ENCODE data around the gene DKK2.
"Not testable (repeated sequence)": the region's sequence is repeated elsewhere in the genome, so short reads cannot be mapped to it uniquely, and the experiment has no call there.

DKK2 gene

DNA sequence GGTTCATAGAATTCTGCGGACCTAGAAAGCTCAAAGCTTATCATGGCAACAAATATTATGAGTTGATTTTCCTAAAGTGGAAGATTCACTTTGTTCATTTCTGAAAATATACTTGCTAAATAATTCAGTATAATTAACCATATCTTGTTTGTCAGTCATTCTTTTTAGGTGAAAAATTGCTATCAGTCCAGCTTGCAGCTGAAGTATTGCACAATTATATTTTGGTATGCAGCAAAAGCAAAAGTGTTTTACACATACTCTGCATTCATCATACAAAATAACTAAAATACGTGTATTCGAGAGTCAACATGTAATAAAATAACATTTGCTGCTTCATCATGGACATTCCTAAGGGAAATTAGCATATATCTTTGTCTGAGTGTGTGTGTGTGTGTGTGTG is 24.8 kb downstream of the DKK2 start:
- DNase-seq: no peak

DNA sequence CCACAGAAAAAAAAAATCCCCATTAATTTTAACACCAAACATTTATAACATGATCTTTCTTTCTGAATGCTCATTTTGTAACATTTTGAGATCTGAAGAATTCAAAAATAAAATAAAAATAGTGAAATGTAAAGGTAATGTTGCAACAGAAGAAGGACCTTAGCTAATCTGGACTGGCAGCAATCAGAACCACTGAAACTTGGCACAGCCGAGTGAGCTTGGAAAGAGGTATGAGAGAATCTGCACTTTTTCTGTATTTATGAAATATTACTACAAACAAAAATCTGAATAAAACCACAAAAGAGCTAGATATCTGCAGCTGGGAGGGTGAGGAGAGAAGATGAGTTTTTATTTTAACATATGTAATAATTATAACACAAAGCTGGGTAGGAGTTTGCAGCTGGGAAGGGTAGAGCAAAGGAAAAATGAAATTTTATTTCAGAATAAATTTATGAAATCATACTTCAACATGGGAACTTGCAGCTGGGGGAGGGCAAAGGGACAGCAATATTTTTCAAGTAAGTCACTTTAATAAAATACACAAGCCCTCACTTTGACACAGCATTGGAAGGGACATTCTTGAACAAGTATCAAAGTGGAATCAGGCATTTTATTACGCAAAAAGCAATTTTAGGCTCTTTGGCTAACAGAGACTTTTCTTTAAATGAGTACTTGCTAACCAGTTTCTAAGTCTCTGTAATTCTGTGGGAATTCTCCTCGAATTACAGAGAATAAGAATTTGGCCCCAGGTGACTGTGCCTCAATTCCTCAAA is 26.7 kb downstream of the DKK2 start:
- DNase-seq: no peak

DNA sequence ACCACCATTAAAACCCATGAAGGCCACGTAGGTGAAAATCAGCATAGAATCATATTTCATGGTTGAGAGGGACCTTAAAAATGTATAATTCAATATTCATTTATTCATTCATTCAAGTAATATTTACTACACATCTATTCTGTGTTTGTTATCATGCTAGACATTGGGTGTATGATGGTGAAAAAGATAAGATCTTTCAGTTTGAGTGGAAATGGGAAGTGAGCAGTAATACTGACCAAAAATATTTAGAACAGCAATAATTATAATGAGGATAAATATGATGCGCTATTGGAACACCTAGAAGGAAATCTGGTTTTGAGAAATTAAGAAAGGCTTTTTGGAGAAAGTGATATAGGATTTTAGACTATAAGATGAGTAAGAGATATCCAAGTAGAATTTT is 28.0 kb downstream of the DKK2 start:
- no peak for DNase-seq

DNA sequence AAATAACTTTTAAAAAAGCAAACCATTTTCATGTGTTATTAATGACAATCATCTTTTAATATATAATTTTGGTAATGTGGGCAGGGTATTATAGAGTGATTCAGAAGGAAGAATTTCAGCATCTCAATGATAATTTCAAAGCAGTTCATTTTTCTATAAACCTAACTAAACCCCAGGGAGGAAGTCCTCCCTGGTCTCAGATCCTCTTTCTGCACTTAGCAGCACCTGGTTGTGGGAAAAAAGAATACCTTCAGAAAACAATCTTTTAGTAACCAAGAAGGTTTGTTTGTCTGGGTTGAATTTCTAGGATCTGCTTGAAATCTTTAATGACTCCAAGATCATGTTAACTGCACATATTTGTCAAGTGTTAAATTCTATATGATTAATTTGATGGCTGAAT is 29.9 kb downstream of the DKK2 start:
- DNase-seq: no peak

DNA sequence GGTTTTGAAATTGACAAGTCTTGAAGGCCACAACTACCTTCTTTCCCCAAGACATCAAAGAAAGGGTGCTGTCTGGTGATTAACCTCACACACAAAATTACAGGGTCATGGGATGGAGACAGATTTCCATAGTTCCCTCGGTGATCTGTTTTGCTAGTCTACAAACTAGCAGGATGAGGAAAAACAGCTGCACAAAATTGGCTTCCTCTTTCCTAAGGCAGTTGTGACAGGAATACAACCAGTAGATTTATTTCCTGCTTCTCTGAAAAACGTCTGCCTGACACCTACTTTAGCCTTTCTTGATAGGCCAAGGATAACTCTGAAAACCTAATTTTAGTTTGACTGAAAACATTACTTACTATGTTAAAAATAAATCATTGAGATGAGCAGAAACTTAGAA is 39.6 kb downstream of the DKK2 start:
- no peak for DNase-seq

DNA sequence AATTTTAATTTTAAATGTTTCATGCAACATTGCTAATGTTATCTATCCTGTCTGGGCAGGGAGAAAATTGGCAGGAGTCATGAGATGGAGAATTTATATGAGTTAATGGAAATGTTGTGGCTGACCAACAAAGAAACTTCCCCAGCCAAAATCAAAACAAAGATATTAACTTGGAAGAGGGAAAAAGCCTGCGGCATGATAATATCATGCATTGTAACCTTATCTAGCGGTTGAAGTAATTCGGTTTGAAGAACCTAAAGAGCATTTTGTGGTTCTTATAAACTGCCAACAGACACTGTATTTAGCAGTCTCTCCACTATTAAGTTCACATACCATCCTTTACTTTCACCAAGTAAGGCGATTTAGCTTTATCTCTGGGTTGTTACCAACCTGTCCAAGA is 42.3 kb downstream of the DKK2 start:
- DNase-seq: no peak

DNA sequence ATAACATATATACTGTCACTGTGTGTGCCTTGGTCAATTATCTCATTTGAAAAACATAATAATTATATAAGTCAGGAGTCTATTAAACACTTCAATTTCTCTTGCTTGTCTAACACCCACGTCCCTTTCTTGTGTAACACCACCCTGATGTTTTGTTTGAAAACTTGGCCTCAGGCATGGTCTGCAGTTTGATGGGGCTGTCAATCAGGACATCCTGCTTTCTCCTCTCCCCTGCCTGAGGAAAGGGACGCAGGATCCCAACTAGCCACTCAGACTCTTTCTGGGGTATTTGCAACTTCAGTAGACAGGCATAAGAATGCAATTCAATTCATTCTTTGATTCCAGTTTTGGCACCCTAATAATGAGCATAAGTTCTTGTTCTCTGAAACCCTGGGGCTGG is 48.8 kb downstream of the DKK2 start:
- DNase-seq: no peak

DNA sequence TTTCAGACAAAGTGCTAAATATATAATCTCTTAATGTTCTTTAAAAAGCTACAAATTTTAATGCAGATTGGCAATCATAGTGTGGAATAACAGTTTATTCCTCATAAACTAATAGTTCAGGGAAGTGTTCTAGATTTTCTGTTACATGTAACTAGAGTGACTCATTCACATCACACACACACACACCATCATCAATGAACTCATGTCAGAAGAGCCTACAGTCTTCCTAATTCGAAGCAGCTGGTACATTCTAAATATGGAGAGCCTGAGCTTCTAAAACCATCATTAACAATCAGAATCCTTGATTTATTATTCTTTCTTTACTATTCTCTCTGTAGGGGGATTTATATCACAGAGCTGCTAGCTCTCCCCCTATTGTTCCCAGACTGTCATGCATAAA is 49.6 kb downstream of the DKK2 start:
- no peak for DNase-seq

DNA sequence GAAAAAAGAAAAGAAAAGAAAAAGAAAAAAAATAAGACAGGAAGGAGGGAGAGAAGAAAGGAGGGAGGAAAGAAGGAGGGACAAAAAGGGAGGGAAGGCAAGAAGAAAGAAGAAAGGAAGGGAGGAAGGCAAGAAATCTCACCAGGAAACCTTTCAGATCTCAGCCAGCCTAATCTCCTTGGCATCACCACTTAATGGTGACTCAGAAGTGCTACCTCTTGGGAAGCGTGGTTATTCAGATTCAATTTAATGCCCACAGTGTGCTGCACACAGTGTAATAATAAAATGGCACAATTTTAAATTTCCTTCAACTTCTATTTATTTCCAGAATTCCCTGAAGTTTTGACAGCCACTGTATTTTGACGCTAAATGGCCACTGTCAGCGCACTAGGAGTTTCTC is 50.3 kb downstream of the DKK2 start:
- no peak for DNase-seq

DNA sequence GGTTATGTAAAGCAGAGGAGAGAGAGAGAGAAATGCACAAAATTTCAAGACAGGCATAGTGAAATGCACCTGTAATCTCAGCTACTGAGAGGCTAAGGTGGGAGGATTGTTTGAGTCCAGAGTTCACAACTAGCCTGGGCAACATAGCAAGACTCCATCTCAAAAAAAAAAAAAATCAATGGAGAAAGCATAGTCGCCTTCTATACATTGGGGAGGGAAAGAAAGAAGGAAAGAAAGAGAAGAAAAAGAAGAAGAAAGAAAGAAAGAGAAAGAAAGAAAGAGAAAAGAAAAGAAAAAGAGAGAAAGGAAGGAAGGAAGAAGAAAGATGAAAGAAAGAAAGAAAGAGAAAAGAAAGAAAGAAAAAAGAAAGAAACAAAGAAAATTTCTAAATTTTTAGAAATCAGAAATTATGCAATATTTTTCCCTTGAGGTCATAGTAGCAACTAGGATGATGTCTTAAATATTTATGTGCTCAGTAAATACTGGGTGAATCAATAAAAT is 53.4 kb downstream of the DKK2 start:
- no peak for DNase-seq

DNA sequence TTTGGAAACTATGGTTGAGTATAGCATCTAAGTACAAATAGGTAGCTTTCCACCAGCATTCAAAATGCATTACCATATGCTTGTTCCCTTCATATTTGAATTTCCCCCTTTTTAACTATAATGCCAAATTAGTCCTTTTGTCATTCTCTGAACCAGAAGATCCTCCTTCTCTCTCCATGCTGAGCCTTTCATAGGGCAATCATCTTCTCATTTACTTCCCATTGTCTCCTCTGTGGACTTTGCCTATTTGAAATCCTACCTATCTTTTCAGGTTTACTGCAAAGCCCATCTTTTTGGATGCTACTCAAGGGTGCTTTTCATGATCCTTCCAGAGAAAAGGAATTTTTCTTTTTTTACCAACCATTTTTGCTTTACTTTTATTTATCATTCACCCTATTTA is 54.7 kb downstream of the DKK2 start:
- DNase-seq: no peak

DNA sequence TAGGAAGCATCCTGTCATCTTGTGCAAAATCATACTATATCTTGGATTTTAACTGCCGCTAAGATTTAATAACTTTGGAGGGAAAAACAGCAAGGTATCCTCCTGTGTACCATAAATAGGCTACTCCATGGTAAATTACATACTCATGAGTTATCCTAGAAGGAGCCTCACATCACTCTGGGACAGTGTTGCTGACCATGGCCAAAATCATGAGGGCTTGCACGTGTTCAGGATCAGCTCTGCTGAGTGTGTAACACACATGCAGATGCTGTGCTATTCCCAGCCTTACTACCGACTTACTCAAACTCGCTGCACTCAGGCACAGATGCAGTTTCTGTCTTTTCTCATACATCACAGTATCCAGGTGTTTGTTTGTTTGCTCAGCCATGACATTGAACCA is 56.6 kb downstream of the DKK2 start:
- no peak for DNase-seq

DNA sequence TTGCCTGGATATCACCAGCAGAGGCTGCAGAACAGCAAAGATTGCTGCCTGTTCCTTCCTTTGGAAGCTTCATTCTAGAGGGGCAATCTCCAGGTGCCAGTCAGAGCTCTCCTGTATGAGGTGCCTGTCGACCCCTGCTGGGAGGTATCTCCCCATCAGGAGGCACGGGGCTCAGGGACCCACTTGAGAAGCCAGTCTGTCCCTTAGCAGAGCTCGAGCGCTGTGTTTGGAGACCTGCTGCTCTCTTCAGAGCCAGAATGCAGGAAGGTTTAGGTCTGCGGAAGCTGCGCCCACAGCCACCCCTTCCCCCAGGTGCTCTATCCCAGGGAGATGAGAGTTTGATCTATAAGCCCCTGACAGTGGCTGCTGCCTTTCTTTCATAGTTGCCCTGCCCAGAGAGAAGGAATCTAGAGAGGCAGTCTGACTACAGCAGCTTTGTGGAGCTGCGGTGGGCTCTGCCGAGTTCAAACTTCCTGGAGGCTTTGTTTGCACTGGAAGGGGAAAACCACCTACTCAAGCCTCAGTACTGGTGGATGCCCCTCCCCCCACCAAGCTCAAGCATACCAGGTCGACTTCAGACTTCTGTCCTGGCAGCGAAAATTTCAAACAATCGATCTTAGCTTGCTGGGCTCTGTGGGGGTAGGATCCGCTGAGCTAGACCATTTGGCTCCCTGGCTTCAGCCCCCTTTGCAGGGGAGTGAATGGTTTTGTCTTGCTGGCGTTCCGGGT is 57.9 kb downstream of the DKK2 start:
- no peak for DNase-seq

DNA sequence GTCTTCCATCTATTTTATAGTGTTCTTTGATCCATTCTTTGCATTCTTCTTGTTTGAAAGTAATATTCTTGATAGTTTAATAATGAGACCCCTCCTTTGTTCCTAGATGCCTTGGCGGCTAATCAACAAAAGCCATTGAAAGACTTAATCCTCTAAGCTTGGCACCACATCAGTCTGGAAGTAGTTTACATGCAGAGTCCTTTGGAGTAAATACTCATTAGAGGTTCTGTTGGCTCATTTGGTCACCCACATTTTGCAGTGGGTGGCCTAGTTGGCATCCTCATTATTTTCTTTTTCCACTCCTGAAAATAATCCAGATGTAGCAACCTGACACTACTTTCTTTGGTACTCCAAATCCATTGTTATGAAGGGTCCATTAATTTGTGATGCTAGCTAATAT is 64.5 kb downstream of the DKK2 start:
- no peak for DNase-seq

DNA sequence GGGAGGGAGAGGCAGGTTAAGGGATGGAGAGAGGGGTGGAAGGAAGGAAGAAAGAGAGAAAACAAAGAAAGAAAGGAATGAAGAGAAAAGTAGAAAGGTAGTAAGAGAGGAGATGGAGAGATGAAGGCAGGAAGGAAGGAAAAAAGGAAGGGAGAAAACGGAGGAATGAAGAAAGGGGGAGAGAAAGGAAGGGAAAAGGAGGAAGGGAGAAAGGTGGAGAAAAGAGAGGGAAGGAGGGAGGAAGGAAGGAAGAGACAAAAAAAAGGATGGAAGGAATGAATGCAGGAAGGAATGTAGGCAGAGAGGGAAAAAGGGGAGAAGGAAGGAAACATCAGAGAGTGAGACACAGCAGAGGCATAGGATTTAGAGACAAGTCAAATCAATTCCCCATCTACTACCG is 68.2 kb downstream of the DKK2 start:
- no peak for DNase-seq

DNA sequence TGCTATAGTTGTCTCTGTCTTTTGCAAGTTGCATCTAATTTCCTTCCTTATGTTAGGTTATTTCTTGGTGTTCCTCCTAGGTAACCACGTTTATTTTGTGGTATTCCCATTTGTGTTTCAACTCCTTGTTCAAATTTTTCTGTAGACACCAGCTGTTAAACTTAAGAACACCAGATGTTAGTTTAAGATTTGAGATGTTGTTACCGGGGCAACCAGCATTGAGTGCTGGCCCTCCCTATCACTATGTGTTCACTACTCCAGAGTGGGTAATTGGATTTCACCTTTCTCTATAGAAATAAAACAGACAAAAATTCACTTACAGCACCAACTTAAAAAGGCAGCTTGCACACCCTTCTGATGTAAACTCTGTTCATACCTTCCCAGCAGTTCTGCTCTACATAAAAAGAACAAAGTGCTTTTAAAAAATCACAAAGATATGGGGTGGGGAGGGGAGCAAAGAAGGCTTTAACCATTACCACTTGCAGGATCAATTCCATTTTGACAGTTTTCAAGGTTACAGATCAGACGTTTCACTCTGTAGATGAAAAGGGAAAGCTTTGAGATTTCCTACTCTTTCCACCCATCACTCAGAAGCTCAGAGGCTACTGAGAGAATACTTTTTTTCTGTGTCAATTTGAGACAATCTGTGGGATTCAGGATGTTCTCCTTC is 82.9 kb downstream of the DKK2 start:
- no peak for DNase-seq

DNA sequence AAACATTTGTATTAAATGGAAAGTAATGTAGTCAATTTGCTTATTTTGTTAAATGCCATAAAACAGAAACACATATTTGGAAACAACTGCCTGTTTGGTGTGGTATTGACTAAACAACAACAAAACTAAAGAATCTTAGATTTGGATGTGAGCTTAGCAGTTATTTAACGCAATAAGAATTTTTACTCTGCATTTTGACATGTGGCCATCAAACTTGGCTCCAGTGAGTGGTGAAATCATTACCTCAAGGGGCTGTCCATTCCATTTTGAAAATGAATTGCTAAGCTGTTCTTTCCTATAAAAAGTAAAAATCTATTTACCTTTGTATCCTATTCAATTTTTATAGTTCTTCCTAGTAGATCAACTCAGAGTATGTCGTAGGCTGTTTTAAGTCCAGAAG is 84.2 kb downstream of the DKK2 start:
- no peak for DNase-seq

DNA sequence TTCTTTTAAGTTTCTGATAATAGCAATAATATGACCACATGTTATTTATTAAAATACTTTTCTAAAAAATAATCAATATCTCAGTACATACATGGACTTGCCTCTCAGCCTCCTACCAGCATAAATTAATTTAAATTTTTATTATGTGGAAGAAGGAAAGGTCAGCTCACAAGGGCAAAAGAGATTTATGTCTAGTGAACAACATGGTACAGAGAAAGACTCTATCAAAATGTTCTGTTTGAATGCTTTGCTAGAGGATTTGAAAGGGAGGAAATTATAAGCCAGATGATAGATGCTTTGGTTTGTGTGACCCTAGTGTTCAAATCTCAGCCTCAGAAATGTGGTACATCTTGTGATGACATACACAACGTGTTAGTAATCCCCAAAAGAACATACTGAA is 94.3 kb downstream of the DKK2 start:
- no peak for DNase-seq

DNA sequence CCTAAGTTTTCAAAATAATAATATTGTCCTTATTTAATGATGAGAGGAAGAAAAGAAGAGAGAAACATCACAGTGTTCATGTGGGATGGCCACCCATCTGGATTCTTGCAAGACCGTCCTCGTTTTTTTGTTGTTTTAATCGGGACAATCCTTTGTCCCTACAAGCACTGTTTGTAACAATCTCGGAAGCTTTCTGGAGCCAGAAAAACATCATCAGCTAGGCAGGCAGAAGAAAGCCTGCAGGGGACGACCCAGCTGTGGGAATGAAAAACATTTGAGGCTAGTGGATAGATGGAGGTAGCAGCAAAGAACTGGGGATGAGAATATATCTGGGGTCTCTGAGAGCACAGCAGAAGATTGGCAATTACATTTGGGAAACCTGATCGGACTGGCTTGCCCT is 105.6 kb downstream of the DKK2 start:
- no peak for DNase-seq

DNA sequence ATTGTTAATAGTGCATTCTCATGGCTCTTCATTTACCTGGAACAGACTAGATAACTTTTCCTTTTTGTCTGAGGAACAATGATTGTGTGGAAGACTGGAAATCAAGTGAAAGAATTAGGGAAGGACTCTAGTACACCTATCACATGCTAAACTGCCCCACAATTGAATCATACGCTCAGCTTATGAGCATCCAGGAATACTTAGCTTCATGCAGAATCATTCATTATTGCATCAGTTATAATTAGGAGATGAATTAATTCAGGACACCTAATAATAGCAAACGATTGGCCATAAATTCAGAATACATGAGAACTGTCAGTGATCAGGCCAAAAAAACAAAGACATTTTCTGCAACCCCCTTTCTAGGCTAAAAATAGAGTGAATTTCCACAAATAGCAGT is 106.9 kb downstream of the DKK2 start:
- no peak for DNase-seq

DNA sequence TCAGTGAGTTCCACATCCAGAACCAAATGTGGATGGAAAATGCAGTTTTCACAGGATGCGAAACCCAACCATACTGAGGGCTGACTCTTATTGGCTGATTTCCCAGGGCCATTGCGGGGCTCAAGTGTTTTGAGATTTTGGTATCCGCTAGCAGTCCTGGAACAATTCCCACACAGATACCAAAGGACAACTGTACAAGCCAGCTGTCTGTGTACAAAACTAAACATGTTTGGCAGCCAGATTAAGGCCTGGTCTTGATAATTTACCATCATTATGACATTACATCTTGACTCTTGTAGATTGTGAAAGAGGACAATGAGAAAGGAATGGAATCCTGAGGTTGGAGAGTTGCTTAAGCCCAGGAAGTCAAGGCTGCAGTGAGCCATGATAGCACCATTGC is 121.9 kb downstream of the DKK2 start:
- DNase-seq: no peak

DNA sequence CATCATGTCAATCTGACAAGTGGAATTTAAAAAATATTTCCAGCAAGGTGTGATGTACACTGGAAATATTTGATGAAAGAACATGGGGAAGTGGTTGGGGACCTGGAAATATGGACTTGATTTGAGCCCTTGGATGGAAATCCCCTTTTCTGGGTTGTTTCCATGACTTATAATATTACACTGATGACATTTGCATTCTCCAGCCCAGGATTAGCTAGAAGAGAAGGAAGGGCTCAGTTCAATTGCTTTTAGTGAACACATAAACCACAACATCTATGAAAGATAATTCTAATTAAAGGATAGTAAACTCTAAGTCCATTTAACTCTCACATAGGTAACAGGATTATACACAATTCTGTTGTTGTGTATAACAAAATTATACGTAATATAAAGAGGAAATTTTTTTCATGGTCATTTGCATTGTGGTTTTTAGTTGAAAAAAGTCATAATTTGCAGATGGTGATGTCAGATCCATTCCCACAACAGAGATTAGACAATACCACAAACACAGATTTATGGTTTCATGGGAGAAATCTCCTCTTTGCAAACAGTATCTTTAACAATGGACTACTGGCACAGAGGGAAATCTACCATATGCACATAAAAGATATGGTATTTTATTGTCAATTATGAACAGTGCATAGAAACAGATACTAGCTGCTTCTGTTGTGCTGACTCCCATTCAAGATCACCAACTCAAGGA is 126.5 kb downstream of the DKK2 start:
- no peak for DNase-seq

DNA sequence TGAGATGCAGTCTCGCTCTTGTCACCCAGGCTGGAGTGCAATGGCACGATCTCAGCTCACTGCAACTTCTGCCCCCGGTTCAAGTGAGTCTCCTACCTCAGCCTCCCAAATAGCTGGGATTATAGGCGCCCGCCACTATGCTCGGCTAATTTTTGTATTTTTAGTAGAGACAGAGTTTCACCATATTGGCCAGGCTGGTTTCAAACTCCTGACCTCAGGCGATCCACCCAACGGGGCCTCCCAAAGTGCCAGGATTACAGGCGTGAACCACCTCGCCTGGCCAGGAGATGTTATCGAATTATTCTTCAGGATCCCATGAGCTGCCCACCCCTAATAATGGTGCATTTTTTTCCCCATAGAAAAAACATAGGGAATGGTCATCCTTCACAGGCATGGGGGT is 128.1 kb downstream of the DKK2 start:
- DNase-seq: not testable (repeated sequence)
